ENCODE data around the gene DBN1.
"Not testable (repeated sequence)": the region's sequence is repeated elsewhere in the genome, so short reads cannot be mapped to it uniquely, and the experiment has no call there.

The DBN1 gene

DNA sequence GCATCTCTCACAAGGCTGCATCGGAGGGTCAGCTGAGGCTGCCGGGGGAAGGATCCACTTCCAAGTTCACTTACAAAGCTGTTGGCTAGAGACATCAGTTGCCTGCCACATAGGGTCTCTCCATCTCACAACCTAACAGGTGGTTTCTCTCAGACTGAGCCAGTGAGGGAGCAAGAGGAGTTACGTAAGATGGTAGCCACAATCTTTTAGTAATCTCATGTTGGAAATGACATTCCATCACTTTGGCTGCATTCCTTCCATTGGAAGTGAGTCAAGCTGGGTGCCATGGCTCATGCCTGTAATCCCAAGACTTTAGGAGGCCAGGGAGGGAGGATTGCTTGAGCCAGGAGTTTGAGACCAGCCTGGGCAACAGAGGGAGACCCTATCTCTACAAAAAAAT, 54.4 kb downstream of the DBN1 start:
- no peak overlapping the region for H3K4me3 ChIP-seq (replicated peaks in 1 of 2; ENCODE audit: low read depth in 2 of 2, low read length in 2 of 2)
- DNase-seq (ENCODE audit: low read depth in 2 of 2) = peak; percentile 64 to 77
- no peak for TF ChIP-seq CTCF (IDR thresholded peaks at IDR 0.05; ENCODE audit: low read depth, low read length)

GRCh38 chr5:177417081-177417480, 56.4 kb downstream of the DBN1 start:
- not testable (repeated sequence) for DNase-seq (ENCODE audit: low read depth in 2 of 2); H3K4me3 ChIP-seq (replicated peaks in 1 of 2; ENCODE audit: low read depth in 2 of 2, low read length in 2 of 2)

DNA sequence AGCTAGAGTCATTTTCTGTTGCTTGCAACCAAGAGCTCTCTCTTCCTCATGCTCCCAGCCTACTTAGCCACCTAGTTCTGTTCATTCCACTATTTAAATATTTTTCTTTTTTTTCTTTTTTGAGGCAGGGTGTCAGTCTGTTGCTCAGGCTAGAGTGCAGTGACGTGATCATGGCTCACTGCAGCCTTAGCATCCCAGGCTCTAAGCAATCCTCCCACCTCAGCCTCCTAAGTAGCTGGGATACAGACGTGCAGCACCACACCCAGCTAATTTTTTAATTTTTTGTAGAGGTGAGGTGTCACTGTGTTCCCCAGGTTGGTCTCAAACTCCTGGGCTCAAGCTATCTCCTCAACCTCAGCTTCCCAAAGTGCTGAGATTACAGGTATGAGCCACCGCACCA, 59.0 kb downstream of the DBN1 start:
- DNase-seq (ENCODE audit: low read depth in 2 of 2) = no peak
- no peak overlapping the region for H3K4me3 ChIP-seq (replicated peaks in 1 of 2; ENCODE audit: low read depth in 2 of 2, low read length in 2 of 2)
- TF ChIP-seq CTCF (IDR thresholded peaks at IDR 0.05; ENCODE audit: low read depth, low read length) = no peak

- DNase-seq (ENCODE audit: low read depth in 2 of 2) = no peak
- no peak overlapping the region for H3K4me3 ChIP-seq (replicated peaks in 1 of 2; ENCODE audit: low read depth in 2 of 2, low read length in 2 of 2)
- no peak for TF ChIP-seq CTCF (IDR thresholded peaks at IDR 0.05; ENCODE audit: low read depth, low read length)
Measured at GRCh38 chr5:177412603-177413233, 60.7 kb downstream of the DBN1 start.

DNA sequence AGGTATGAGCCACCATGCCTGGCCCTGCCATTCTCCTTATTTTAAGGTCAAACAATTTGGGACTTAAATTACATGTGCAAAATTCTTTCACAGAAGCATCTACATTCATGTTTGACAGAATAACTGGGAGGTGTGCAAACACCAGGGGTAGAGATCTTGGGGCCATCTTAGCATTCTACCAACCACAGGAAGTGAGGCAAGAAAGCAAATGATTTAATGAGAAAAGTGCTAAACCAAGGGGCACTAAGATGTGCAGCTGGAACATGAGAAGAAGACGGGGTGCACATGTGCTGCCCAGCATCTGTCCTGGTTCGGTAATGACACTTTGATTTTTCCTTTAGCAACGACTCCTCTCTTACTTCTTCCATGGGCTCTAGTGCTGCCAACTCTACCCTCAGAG, 62.9 kb downstream of the DBN1 start:
- no peak for TF ChIP-seq CTCF (IDR thresholded peaks at IDR 0.05; ENCODE audit: low read depth, low read length)
- DNase-seq (ENCODE audit: low read depth in 2 of 2) = no peak
- H3K4me3 ChIP-seq (replicated peaks in 1 of 2; ENCODE audit: low read depth in 2 of 2, low read length in 2 of 2) = no peak overlapping the region

DNA sequence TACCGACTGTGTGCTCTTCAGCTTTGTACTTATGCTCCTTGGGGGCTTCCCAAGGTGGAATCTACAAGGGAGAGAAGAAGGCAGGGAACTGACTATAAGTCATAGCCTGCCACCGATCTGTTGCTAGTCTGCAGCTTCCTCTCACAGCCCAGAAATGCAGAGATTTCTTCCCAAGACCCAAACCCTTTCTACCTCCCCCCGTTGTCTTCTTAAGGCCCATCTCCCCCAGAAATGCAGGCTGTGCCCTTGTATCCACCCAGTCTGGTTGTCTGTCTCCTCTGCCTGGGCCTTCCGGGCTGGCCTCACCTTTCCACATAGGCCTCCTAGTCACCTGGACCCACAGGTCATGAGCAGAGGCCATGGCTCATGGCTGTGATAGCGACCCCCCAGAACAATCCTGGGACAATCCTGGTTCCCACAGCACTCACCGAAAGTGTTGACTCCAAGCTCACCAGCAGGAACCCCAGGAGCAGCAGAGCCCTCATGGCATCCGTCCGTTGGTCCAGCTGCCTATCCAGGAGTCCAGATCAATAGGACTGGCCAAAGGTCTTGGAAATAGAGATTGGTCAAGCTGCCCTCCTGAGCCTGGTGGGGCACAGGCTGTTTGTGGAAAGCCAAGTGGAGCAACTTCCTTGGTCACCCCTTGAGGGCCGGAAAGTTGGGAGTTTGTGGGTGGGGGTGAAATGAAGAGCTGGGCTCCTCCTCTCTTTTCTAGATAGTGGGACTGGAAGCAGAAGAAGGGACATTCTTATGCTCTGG, 64.2 kb downstream of the DBN1 start, which contains the start of gene F12:
F12 (minus strand) TSS at position 522 of the 759 bp plus-strand sequence; CDS start at position 485, 37 bp downstream.
- H3K4me3 ChIP-seq (replicated peaks in 1 of 2; ENCODE audit: low read depth in 2 of 2, low read length in 2 of 2) = no peak within 1 kb of the TSS
- no peak for TF ChIP-seq CTCF (IDR thresholded peaks at IDR 0.05; ENCODE audit: low read depth, low read length)
- no peak for DNase-seq (ENCODE audit: low read depth in 2 of 2)
